HepG2 (cell line): ENCODE results near the gene SMIM13. TPM values are rescaled to one million over a fixed set of nuclear protein-coding genes. Genes with fewer than 3 reads are reported as not detected.
A peak's percentile ranks its signal among the peaks of the same experiment; 100 is the strongest.

Experiments
- ARID2 ChIP-seq: sonication (generic); formaldehyde crosslinking; IDR thresholded peaks from 2 replicates; pipeline ENCODE4 v1.8.1; 2022; ENCODE audit warnings: mild to moderate bottlenecking, missing genetic modification reagents, borderline replicate concordance
- ATF7 ChIP-seq, 2 experiments: fragments of 450-650 bp in 1 of 2; sonication (generic) in 1 of 2; formaldehyde crosslinking in 1 of 2; IDR thresholded peaks; 2 replicates each; pipeline versions ENCODE4 v1.4.0 to v1.6.1; 2016 to 2020; ENCODE audit warnings: antibody characterized with exemption in 1 of 2, mild to moderate bottlenecking in 1 of 2, missing genetic modification reagents in 1 of 2
- HNRNPL ChIP-seq: fragments of 200-400 bp; formaldehyde crosslinking; IDR thresholded peaks from 2 replicates; pipeline ENCODE4 v1.6.1; 2017; ENCODE audit warnings: mild to moderate bottlenecking, low read depth, low read length
- IKZF1 ChIP-seq: fragments of 450-650 bp; IDR thresholded peaks from 2 replicates; pipeline ENCODE4 v1.7.1; 2016
- IRF2 ChIP-seq: IDR thresholded peaks from 2 replicates; pipeline ENCODE4 v1.6.1; 2018; ENCODE audit warnings: missing genetic modification reagents, missing compliant biosample characterization
- KDM5A ChIP-seq: fragments of 200-600 bp; sonication (generic); IDR thresholded peaks from 2 replicates; pipeline ENCODE4 v1.7.0; 2018; ENCODE audit warnings: antibody characterized with exemption, mild to moderate bottlenecking, low read length, borderline replicate concordance
- LCORL ChIP-seq, 2 experiments: fragments of 450-650 bp in 1 of 2; sonication (generic) in 1 of 2; formaldehyde crosslinking in 1 of 2; IDR thresholded peaks; 2 replicates each; pipeline versions ENCODE4 v1.5.0 to v1.6.1; 2017 to 2020; ENCODE audit warnings: antibody characterized with exemption in 1 of 2, missing genetic modification reagents in 1 of 2
- NFRKB ChIP-seq: fragments of 450-650 bp; IDR thresholded peaks from 2 replicates; pipeline ENCODE4 v1.6.1; 2017
- PRMT3 ChIP-seq: sonication (generic); formaldehyde crosslinking; IDR thresholded peaks from 2 replicates; pipeline ENCODE4 v1.8.1; 2022; ENCODE audit warnings: low read depth, mild to moderate bottlenecking, moderate library complexity, missing genetic modification reagents, borderline replicate concordance
- RXRB ChIP-seq: IDR thresholded peaks from 2 replicates; pipeline ENCODE4 v1.6.1; 2016; ENCODE audit warnings: borderline replicate concordance, missing genetic modification reagents, missing compliant biosample characterization
- SIN3A ChIP-seq: IDR thresholded peaks from 2 replicates; pipeline ENCODE4 v1.6.1; 2011; ENCODE audit warnings: low read depth, mild to moderate bottlenecking, control low read depth, low read length, borderline replicate concordance
- SMC3 ChIP-seq: IDR thresholded peaks from 2 replicates; pipeline ENCODE4 v1.6.1; 2011; ENCODE audit warnings: low read length, improper control_type of control experiment
- SRSF9 ChIP-seq: fragments of 200-400 bp; formaldehyde crosslinking; IDR thresholded peaks from 2 replicates; pipeline ENCODE4 v1.6.1; 2018; ENCODE audit warnings: borderline replicate concordance, mild to moderate bottlenecking, low read depth, low read length; ENCODE audit not compliant: insufficient read depth, poor library complexity, severe bottlenecking
- YEATS2 ChIP-seq: sonication (generic); formaldehyde crosslinking; IDR thresholded peaks from 2 replicates; pipeline ENCODE4 v1.4.0; 2020; ENCODE audit warnings: missing genetic modification reagents, borderline replicate concordance
- ZNF329 ChIP-seq: sonication (generic); formaldehyde crosslinking; IDR thresholded peaks from 2 replicates; pipeline ENCODE4 v1.9.0; 2021; ENCODE audit warnings: low read depth, mild to moderate bottlenecking, missing genetic modification reagents
- ZNF510 ChIP-seq: sonication (generic); formaldehyde crosslinking; IDR thresholded peaks from 2 replicates; pipeline ENCODE4 v1.4.0; 2020; ENCODE audit warnings: low read depth, mild to moderate bottlenecking, missing genetic modification reagents
- ZNF619 ChIP-seq: sonication (generic); formaldehyde crosslinking; IDR thresholded peaks from 2 replicates; pipeline ENCODE4 v1.4.0; 2020; ENCODE audit warnings: mild to moderate bottlenecking, missing genetic modification reagents
- polyA plus RNA-seq, 8 experiments: library from polyadenylated mRNA; depleted of rRNA in 3 of 8; stranded (reverse) in 7 of 8; unstranded in 1 of 8; fragments of >200 nt; fragmentation: Illumina TruSeq in 4 of 8; extraction: Trizol in 4 of 8; gene quantifications; 2 replicates each; pipeline versions ENCODE4 v1.2.1 to v1.2.3, GENCODE V29; 2011 to 2016; ENCODE audit warnings: low read depth in 4 of 8, missing spikeins in 1 of 8, mixed read lengths in 1 of 8; ENCODE audit not compliant: insufficient read depth in 1 of 8
- total RNA-seq, 5 experiments: library from RNA; depleted of rRNA; stranded (reverse); fragments of >200 nt; fragmentation: Illumina TruSeq; extraction: Trizol; gene quantifications; 2 replicates each; pipeline ENCODE4 v1.2.3, GENCODE V29; 2016; ENCODE audit warnings: low read depth in 1 of 5
- TF ChIP-seq, protein P1 (sequence below): sonication (generic); formaldehyde crosslinking; IDR thresholded peaks from 2 replicates; pipeline ENCODE4 v1.4.0; 2020; ENCODE audit warnings: missing genetic modification reagents
- TF ChIP-seq, protein P2 (sequence below): sonication (generic); formaldehyde crosslinking; IDR thresholded peaks from 2 replicates; pipeline ENCODE4 v1.8.1; 2023; ENCODE audit warnings: missing genetic modification reagents, mild to moderate bottlenecking, borderline replicate concordance
- TF ChIP-seq, protein P3 (sequence below): sonication (generic); formaldehyde crosslinking; IDR thresholded peaks from 2 replicates; pipeline ENCODE4 v1.4.0; 2020; ENCODE audit warnings: missing genetic modification reagents, mild to moderate bottlenecking, borderline replicate concordance
- TF ChIP-seq, protein P4 (sequence below), 2 experiments: fragments of 450-650 bp in 1 of 2; sonication (generic) in 1 of 2; formaldehyde crosslinking; IDR thresholded peaks; 2 replicates each; pipeline versions ENCODE4 v1.5.0 to v1.8.0; 2020 to 2022; ENCODE audit warnings: mild to moderate bottlenecking in 1 of 2, missing genetic modification reagents in 1 of 2
- TF ChIP-seq, protein P5 (sequence below): sonication (generic); formaldehyde crosslinking; IDR thresholded peaks from 2 replicates; pipeline ENCODE4 v1.8.0; 2022; ENCODE audit warnings: missing genetic modification reagents, mild to moderate bottlenecking, moderate library complexity, borderline replicate concordance

The SMIM13 gene
- total and polyA plus RNA-seq, 2 of the 13 experiments (the other 11 are each of a cell fraction or from before 2014, with no cell fraction given): 2.7 to 10.2 TPM

DNA sequence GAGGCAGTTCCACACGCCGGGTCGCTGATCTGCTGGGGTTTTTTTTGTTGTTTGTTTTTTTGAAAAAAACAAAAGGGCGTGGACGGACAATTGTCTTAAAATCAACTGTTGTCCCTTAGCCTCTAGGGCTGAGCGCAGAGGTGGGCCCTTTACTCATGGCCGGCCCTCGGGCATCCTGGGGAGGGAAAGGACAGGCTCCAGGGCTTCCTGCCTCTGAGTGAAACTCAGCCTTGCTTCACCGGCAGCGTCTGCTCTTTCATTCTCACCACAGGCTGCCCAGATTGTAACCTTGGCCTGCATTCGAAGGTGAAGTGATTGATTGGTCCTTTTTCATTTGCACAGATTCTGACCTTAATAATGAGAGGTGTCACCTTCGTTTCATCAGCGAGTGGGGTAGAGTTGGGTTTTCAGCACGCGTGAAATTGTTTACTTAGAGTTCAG, 797 bp downstream of the SMIM13 start (continued):
- TF ChIP-seq IRF2 (CRISPR knock-in tag): peak; percentile 53; the same call in 1 of the 2 replicates
- TF ChIP-seq ARID2: peak; percentile 15; the same call in 1 of the 2 replicates
- peak; percentile 45; the same call in 1 of the 2 replicates for TF ChIP-seq ZNF510 (CRISPR knock-in tag)
- TF ChIP-seq ZNF619 (CRISPR knock-in tag): peak; percentile 64; the same call in 1 of the 2 replicates
- peak; percentile 85; the same call in 1 of the 2 replicates for TF ChIP-seq PRMT3 (CRISPR knock-in tag)
- no peak for TF ChIP-seq LCORL (IDR thresholded peaks at IDR 0.05)
- 0 out of 2 replicates have a peak, but pooled peaks have one; percentile 25 for TF ChIP-seq LCORL (CRISPR knock-in tag; IDR thresholded peaks at IDR 0.05)
- no peak for TF ChIP-seq HNRNPL
- TF ChIP-seq RXRB (CRISPR knock-in tag): peak; percentile 31; the same call in 1 of the 2 replicates
- TF ChIP-seq, protein P1, sequence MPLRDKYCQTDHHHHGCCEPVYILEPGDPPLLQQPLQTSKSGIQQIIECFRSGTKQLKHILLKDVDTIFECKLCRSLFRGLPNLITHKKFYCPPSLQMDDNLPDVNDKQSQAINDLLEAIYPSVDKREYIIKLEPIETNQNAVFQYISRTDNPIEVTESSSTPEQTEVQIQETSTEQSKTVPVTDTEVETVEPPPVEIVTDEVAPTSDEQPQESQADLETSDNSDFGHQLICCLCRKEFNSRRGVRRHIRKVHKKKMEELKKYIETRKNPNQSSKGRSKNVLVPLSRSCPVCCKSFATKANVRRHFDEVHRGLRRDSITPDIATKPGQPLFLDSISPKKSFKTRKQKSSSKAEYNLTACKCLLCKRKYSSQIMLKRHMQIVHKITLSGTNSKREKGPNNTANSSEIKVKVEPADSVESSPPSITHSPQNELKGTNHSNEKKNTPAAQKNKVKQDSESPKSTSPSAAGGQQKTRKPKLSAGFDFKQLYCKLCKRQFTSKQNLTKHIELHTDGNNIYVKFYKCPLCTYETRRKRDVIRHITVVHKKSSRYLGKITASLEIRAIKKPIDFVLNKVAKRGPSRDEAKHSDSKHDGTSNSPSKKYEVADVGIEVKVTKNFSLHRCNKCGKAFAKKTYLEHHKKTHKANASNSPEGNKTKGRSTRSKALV (CRISPR knock-in tag): no peak
- no peak for TF ChIP-seq NFRKB
- TF ChIP-seq SRSF9: no peak
- 0 out of 2 replicates have a peak, but pooled peaks have one; percentile 9 for TF ChIP-seq YEATS2 (CRISPR knock-in tag)
- TF ChIP-seq, protein P2, sequence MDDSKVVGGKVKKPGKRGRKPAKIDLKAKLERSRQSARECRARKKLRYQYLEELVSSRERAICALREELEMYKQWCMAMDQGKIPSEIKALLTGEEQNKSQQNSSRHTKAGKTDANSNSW (CRISPR knock-in tag): no peak
- TF ChIP-seq SIN3A: peak; percentile 53; the same call in 1 of the 2 replicates
- no peak for TF ChIP-seq IKZF1
- TF ChIP-seq, protein P3, sequence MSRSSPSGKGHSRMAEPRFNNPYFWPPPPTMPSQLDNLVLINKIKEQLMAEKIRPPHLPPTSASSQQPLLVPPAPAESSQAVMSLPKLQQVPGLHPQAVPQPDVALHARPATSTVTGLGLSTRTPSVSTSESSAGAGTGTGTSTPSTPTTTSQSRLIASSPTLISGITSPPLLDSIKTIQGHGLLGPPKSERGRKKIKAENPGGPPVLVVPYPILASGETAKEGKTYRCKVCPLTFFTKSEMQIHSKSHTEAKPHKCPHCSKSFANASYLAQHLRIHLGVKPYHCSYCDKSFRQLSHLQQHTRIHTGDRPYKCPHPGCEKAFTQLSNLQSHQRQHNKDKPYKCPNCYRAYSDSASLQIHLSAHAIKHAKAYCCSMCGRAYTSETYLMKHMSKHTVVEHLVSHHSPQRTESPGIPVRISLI (CRISPR knock-in tag): 0 out of 2 replicates have a peak, but pooled peaks have one; percentile 8
- no peak for TF ChIP-seq ATF7 (IDR thresholded peaks at IDR 0.05)
- no peak for TF ChIP-seq ATF7 (CRISPR knock-in tag; IDR thresholded peaks at IDR 0.05)
- TF ChIP-seq SMC3: no peak
- TF ChIP-seq ZNF329: 0 out of 2 replicates have a peak, but pooled peaks have one; percentile 2
- TF ChIP-seq KDM5A: peak; percentile 66; the same call in 1 of the 2 replicates
- TF ChIP-seq, protein P4, sequence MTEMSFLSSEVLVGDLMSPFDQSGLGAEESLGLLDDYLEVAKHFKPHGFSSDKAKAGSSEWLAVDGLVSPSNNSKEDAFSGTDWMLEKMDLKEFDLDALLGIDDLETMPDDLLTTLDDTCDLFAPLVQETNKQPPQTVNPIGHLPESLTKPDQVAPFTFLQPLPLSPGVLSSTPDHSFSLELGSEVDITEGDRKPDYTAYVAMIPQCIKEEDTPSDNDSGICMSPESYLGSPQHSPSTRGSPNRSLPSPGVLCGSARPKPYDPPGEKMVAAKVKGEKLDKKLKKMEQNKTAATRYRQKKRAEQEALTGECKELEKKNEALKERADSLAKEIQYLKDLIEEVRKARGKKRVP (CRISPR knock-in tag; IDR thresholded peaks at IDR 0.05): peak in 1 of 2 experiments; percentile 14; a peak in 1 of 4 replicates
- TF ChIP-seq, protein P5, sequence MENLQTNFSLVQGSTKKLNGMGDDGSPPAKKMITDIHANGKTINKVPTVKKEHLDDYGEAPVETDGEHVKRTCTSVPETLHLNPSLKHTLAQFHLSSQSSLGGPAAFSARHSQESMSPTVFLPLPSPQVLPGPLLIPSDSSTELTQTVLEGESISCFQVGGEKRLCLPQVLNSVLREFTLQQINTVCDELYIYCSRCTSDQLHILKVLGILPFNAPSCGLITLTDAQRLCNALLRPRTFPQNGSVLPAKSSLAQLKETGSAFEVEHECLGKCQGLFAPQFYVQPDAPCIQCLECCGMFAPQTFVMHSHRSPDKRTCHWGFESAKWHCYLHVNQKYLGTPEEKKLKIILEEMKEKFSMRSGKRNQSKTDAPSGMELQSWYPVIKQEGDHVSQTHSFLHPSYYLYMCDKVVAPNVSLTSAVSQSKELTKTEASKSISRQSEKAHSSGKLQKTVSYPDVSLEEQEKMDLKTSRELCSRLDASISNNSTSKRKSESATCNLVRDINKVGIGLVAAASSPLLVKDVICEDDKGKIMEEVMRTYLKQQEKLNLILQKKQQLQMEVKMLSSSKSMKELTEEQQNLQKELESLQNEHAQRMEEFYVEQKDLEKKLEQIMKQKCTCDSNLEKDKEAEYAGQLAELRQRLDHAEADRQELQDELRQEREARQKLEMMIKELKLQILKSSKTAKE (CRISPR knock-in tag): no peak
